Measurements from ENCODE around the gene SUCLA2. TPM values are rescaled to one million over a fixed set of nuclear protein-coding genes. Genes with fewer than 3 reads are reported as not detected.

SUCLA2 gene
- total and polyA plus RNA-seq, 3 donors from 2014 or later: 32.7 to 50.0 (median 41.5) TPM

- intact Hi-C loops (cut with DNase I; ENCODE audit: low total_unique reads): no loop called here
- 97 to 98% methylated on average over 3 of the region's 3 CpGs for WGBS, 2 donors
- no peak for DNase-seq
- no peaks in the 10 kb centered on the region for H3K9me3 ChIP-seq
- no peaks in the 10 kb centered on the region for H3K4me1 ChIP-seq
- no peak overlapping the region for H3K27ac ChIP-seq
- H3K36me3 ChIP-seq (ENCODE audit: low read depth, missing control alignments): no peaks in the 10 kb centered on the region
- H3K27me3 ChIP-seq: no peaks in the 10 kb centered on the region
- TF ChIP-seq POLR2A (IDR thresholded peaks at IDR 0.05) (no peak), CTCF (IDR thresholded peaks at IDR 0.05) (no peak)
- H3K4me3 ChIP-seq: no peak overlapping the region
Measured at GRCh38 chr13:47901441-47901840, 99.6 kb downstream of the SUCLA2 start.

GRCh38 chr13:47898080-47898479 lies 103.0 kb downstream of the SUCLA2 start:
- Histone ChIP-seq H3K9me3 (no peaks in the 10 kb centered on the region), H3K36me3 (ENCODE audit: low read depth, missing control alignments) (no peaks in the 10 kb centered on the region), H3K27me3 (no peaks in the 10 kb centered on the region), H3K4me3 (no peak overlapping the region), H3K27ac (no peak overlapping the region), H3K4me1 (no peaks in the 10 kb centered on the region)
- WGBS, 2 donors: 83 to 90% methylated on average over 3 of the region's 3 CpGs
- intact Hi-C loops (cut with DNase I; ENCODE audit: low total_unique reads): no loop called here
- TF ChIP-seq CTCF (IDR thresholded peaks at IDR 0.05) (no peak), POLR2A (IDR thresholded peaks at IDR 0.05) (no peak)
- no peak for DNase-seq

GRCh38 chr13:47897411-47898050 lies 103.5 kb downstream of the SUCLA2 start:
- no peaks in the 10 kb centered on the region for H3K9me3 ChIP-seq
- no peaks in the 10 kb centered on the region for H3K27me3 ChIP-seq
- no peaks in the 10 kb centered on the region for H3K36me3 ChIP-seq (ENCODE audit: low read depth, missing control alignments)
- H3K4me1 ChIP-seq: no peaks in the 10 kb centered on the region
- DNase-seq: no peak
- H3K4me3 ChIP-seq: no peak overlapping the region
- intact Hi-C loops (cut with DNase I; ENCODE audit: low total_unique reads): no loop called here
- H3K27ac ChIP-seq: no peak overlapping the region
- whole genome bisulfite sequencing, 2 donors: 83 to 87% methylated on average over 2 of the region's 2 CpGs
- TF ChIP-seq CTCF (IDR thresholded peaks at IDR 0.05): no peak

GRCh38 chr13:47896546-47896945 lies 104.5 kb downstream of the SUCLA2 start:
- intact Hi-C loops (cut with DNase I; ENCODE audit: low total_unique reads): no loop called here
- no peak overlapping the region for H3K4me3 ChIP-seq
- no peaks in the 10 kb centered on the region for H3K27me3 ChIP-seq
- H3K9me3 ChIP-seq: no peaks in the 10 kb centered on the region
- no peaks in the 10 kb centered on the region for H3K4me1 ChIP-seq
- no peaks in the 10 kb centered on the region for H3K36me3 ChIP-seq (ENCODE audit: low read depth, missing control alignments)
- WGBS, 2 donors: 36 to 69% methylated on average over 2 of the region's 2 CpGs
- no peak overlapping the region for H3K27ac ChIP-seq
- no peak for TF ChIP-seq CTCF (IDR thresholded peaks at IDR 0.05)
- no peak for TF ChIP-seq POLR2A (IDR thresholded peaks at IDR 0.05)
- no peak for DNase-seq

GRCh38 chr13:47896111-47896510 lies 105.0 kb downstream of the SUCLA2 start:
- Histone ChIP-seq H3K9me3 (no peaks in the 10 kb centered on the region), H3K4me1 (no peaks in the 10 kb centered on the region), H3K27ac (no peak overlapping the region), H3K36me3 (ENCODE audit: low read depth, missing control alignments) (no peaks in the 10 kb centered on the region), H3K27me3 (no peaks in the 10 kb centered on the region), H3K4me3 (no peak overlapping the region)
- DNase-seq: no peak
- TF ChIP-seq POLR2A (IDR thresholded peaks at IDR 0.05) (no peak), CTCF (IDR thresholded peaks at IDR 0.05) (no peak)
- WGBS, 2 donors: 99 to 100% methylated on average over 1 to 5 of the region's 5 CpGs
- intact Hi-C loops (cut with DNase I; ENCODE audit: low total_unique reads): no loop called here

Data from testis (tissue), 3 donors.